Natural killer cell (primary cell): Measurements from ENCODE around the gene URI1. TPM values are rescaled to one million over a fixed set of nuclear protein-coding genes. Genes with fewer than 3 reads are reported as not detected.
A peak's percentile ranks its signal among the peaks of the same experiment; 100 is the strongest.

Experiments
- ATAC-seq, 3 donors: fragments of 150-1000 bp in 2 of 3; fragments of 200-7000 bp in 1 of 3; cut with Tn5 transposase; 1 replicate in 1 of 3; 2 replicates in 2 of 3; pipeline ENCODE4 v1.10.0; 2021; ENCODE audit warnings: mild to moderate bottlenecking in 2 of 3, moderate library complexity in 2 of 3
- DNase-seq, 2 donors: peaks; one replicate each; pipeline versions ENCODE4 v3.0.0 to v3.0.0-alpha.2; 2013 to 2021; ENCODE audit warnings: mixed read lengths in 1 of 2
- H3K27ac ChIP-seq: one replicate; pipeline ENCODE4 v1.5.1; 2013; ENCODE audit warnings: mild to moderate bottlenecking, low read length
- H3K27me3 ChIP-seq: one replicate; pipeline ENCODE4 v1.6.1; 2013; ENCODE audit warnings: low read length; ENCODE audit not compliant: control insufficient read depth, insufficient read depth
- H3K36me3 ChIP-seq: one replicate; pipeline ENCODE4 v1.6.1; 2013; ENCODE audit warnings: low read length; ENCODE audit not compliant: control insufficient read depth, insufficient read depth
- H3K4me1 ChIP-seq: one replicate; pipeline ENCODE4 v1.6.1; 2013; ENCODE audit warnings: low read length; ENCODE audit not compliant: control insufficient read depth, insufficient read depth
- H3K4me3 ChIP-seq: one replicate; pipeline ENCODE4 v1.5.1; 2013; ENCODE audit warnings: low read length
- H3K9me3 ChIP-seq: one replicate; pipeline ENCODE4 v1.6.1; 2013; ENCODE audit warnings: low read length; ENCODE audit not compliant: control insufficient read depth, insufficient read depth
- H3K27ac Mint-ChIP-seq, 2 donors: one replicate each; pipeline ENCODE4 v1.8.0; 2022; ENCODE audit warnings: mild to moderate bottlenecking in 2 of 2, mixed read lengths in 2 of 2, moderate library complexity in 1 of 2
- H3K27me3 Mint-ChIP-seq, 2 donors: one replicate each; pipeline ENCODE4 v1.8.0; 2022; ENCODE audit warnings: low read depth in 2 of 2, mixed read lengths in 2 of 2
- H3K36me3 Mint-ChIP-seq: one replicate; pipeline ENCODE4 v1.8.0; 2022; ENCODE audit warnings: mixed read lengths
- H3K4me1 Mint-ChIP-seq, 2 donors: one replicate each; pipeline ENCODE4 v1.8.0; 2022; ENCODE audit warnings: mixed read lengths in 2 of 2
- H3K4me3 Mint-ChIP-seq: one replicate; pipeline ENCODE4 v1.8.0; 2022; ENCODE audit warnings: mild to moderate bottlenecking, moderate library complexity, mixed read lengths
- H3K9me3 Mint-ChIP-seq, 2 donors: one replicate each; pipeline ENCODE4 v1.8.0; 2022; ENCODE audit warnings: mixed read lengths in 2 of 2
- WGBS: methylation state at CpG from one replicate; pipeline ENCODE4 v1.1.7; 2013; ENCODE audit warnings: missing lambda C conversion rate; ENCODE audit not compliant: insufficient coverage; 5-methylcytosine and 5-hydroxymethylcytosine counted together
- intact Hi-C: fragments of 100-400 bp; cut with micrococcal nuclease; formaldehyde crosslinking; loops from one replicate; pipeline ENCODE4 v1.14.2; 2022
- total RNA-seq, 4 donors: library from RNA; stranded (reverse); fragments of 120-200 nt in 1 of 4; gene quantifications; one replicate each; pipeline versions ENCODE4 v1.2.3 to v1.2.4, GENCODE V29; 2013 to 2022
- TF ChIP-seq, protein P1 (sequence below): fragments of 200-600 bp; IDR thresholded peaks from one replicate; pipeline ENCODE4 v1.8.0; 2022; ENCODE audit warnings: antibody characterized with exemption

URI1 gene
- total RNA-seq, 3 donors from 2014 or later (not counting 1 experiment from before 2014, with no cell fraction given) = 66.8 to 72.8 (median 68.4) TPM

DNA sequence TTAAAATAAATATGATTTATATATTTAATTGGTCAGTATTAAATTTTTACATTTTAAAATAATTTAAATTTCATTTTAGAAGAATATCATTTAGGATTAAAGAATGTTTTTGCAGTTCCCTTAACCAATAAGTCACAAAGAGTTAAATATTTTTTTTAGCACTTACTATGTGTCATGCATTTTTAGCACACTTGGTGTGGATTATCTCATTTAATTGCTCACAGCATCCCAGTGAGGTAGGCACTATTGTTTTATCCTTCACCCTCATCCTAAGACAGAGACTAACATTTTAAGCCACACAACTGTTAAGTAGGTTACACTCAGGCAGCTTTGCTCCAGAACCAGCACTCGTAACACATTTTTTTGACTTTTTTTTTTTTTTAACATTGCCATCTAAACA lies 78.2 kb downstream of the URI1 start:
- WGBS = no CpG with 5 or more reads among the region's 1 CpG
- no peaks in the 10 kb centered on the region for H3K9me3 ChIP-seq
- no peaks in the 10 kb centered on the region for H3K36me3 Mint-ChIP-seq
- peaks cover 11% of the 10 kb centered on the region for H3K36me3 ChIP-seq
- TF ChIP-seq, protein P1, sequence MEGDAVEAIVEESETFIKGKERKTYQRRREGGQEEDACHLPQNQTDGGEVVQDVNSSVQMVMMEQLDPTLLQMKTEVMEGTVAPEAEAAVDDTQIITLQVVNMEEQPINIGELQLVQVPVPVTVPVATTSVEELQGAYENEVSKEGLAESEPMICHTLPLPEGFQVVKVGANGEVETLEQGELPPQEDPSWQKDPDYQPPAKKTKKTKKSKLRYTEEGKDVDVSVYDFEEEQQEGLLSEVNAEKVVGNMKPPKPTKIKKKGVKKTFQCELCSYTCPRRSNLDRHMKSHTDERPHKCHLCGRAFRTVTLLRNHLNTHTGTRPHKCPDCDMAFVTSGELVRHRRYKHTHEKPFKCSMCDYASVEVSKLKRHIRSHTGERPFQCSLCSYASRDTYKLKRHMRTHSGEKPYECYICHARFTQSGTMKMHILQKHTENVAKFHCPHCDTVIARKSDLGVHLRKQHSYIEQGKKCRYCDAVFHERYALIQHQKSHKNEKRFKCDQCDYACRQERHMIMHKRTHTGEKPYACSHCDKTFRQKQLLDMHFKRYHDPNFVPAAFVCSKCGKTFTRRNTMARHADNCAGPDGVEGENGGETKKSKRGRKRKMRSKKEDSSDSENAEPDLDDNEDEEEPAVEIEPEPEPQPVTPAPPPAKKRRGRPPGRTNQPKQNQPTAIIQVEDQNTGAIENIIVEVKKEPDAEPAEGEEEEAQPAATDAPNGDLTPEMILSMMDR = no peak
- no peak overlapping the region for H3K4me3 ChIP-seq
- peaks cover 5 to 12% of the 10 kb centered on the region in 2 donors for H3K4me1 Mint-ChIP-seq
- ATAC-seq = no peak
- no peak for DNase-seq
- H3K27ac Mint-ChIP-seq = peak overlapping the region in 1 of 2 donors; percentile 14
- no peak overlapping the region for H3K27ac ChIP-seq
- intact Hi-C loops = no loop called here
- no peak overlapping the region for H3K4me3 Mint-ChIP-seq
- no peaks in the 10 kb centered on the region for H3K9me3 Mint-ChIP-seq
- H3K4me1 ChIP-seq = no peaks in the 10 kb centered on the region
- no peaks in the 10 kb centered on the region for H3K27me3 ChIP-seq
- no peaks in the 10 kb centered on the region for H3K27me3 Mint-ChIP-seq

DNA sequence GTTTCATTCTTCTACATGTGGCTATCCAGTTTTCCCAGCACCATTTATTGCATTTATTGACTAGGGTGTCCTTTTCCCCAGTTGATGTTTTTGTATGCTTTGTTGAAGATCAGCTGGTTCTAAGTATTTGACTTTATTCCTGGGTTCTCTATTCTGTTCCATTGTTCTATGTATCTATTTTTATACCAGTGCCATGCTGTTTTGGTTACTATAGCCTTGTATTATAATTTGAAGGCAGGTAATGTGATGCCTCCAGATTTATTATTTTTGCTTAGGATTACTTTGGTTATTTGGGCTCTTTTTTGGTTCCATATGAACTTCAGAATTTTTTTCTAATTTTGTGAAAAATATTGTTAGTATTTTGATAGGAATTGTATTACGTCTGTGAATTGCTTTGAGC lies 80.6 kb downstream of the URI1 start:
- H3K4me3 ChIP-seq = no peak overlapping the region
- ATAC-seq (no peak), DNase-seq (no peak)
- no peaks in the 10 kb centered on the region for H3K9me3 ChIP-seq
- WGBS = 100% methylated on average over 1 of the region's 1 CpG
- H3K4me1 ChIP-seq = no peaks in the 10 kb centered on the region
- no peaks in the 10 kb centered on the region for H3K36me3 ChIP-seq
- Mint-ChIP-seq H3K27ac (no peak overlapping the region), H3K4me3 (no peak overlapping the region), H3K4me1 (peaks cover 6 to 14% of the 10 kb centered on the region in 2 donors), H3K9me3 (no peaks in the 10 kb centered on the region), H3K27me3 (no peaks in the 10 kb centered on the region), H3K36me3 (no peaks in the 10 kb centered on the region)
- H3K27ac ChIP-seq = no peak overlapping the region
- TF ChIP-seq, protein P1 = no peak
- no peaks in the 10 kb centered on the region for H3K27me3 ChIP-seq
- intact Hi-C loops = no loop called here

DNA sequence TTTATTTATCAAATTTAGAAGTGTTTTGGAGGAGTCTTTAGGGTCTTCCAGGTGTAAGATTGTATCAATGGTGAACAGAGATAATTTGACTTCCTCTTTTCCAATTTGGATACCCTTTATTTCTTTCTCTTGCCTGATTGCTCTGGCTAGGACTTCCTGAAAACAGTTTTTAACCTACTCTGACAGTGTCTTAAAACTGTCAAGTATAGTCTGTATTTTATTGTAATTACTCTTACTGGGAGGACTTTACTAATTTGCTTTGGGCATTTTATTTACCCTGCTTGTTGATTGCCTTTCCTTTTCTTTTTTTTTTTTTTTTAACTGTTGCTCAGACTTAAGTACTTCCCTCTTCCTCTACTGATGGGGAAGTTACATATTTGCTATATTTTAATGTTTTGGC lies 81.3 kb downstream of the URI1 start:
- H3K27ac Mint-ChIP-seq = peak overlapping the region in 1 of 2 donors; percentile 23
- no peaks in the 10 kb centered on the region for H3K4me1 ChIP-seq
- no peak overlapping the region for H3K4me3 Mint-ChIP-seq
- DNase-seq (no peak), ATAC-seq (no peak)
- TF ChIP-seq, protein P1 = no peak
- intact Hi-C loops = no loop called here
- H3K4me1 Mint-ChIP-seq = peaks cover 10 to 20% of the 10 kb centered on the region in 2 donors
- H3K27ac ChIP-seq = no peak overlapping the region
- H3K9me3 Mint-ChIP-seq = no peaks in the 10 kb centered on the region
- H3K27me3 Mint-ChIP-seq = no peaks in the 10 kb centered on the region
- no peaks in the 10 kb centered on the region for H3K36me3 ChIP-seq
- H3K36me3 Mint-ChIP-seq = no peaks in the 10 kb centered on the region
- no peaks in the 10 kb centered on the region for H3K9me3 ChIP-seq
- H3K27me3 ChIP-seq = no peaks in the 10 kb centered on the region
- H3K4me3 ChIP-seq = no peak overlapping the region

DNA sequence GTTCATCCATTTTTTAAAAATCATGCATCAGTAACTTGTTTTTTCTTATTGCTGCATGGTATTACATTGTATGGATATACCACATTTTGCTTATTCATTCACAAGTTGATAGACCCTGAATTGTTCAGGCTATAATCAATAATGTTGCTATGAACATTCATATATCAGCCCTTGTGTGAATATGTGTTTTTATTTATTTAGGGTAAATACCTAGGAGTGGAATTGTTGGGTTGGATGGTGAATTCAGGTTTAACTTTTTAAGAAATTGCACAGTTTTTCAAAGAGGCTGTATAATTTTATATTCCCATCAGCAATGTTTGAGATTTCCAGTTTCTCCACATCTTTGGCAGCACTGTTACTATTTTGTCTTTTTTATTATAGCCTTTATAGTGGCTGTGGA lies 82.1 kb downstream of the URI1 start:
- intact Hi-C loops = no loop called here
- Histone ChIP-seq H3K4me1 (no peaks in the 10 kb centered on the region), H3K27me3 (no peaks in the 10 kb centered on the region), H3K9me3 (no peaks in the 10 kb centered on the region), H3K4me3 (no peak overlapping the region), H3K27ac (no peak overlapping the region), H3K36me3 (no peaks in the 10 kb centered on the region)
- H3K36me3 Mint-ChIP-seq = no peaks in the 10 kb centered on the region
- H3K27ac Mint-ChIP-seq = peak overlapping the region in 1 of 2 donors; percentile 23
- H3K4me1 Mint-ChIP-seq = peaks cover 10 to 22% of the 10 kb centered on the region in 2 donors
- H3K27me3 Mint-ChIP-seq = no peaks in the 10 kb centered on the region
- TF ChIP-seq, protein P1 = no peak
- no peak for ATAC-seq
- no peak overlapping the region for H3K4me3 Mint-ChIP-seq
- H3K9me3 Mint-ChIP-seq = no peaks in the 10 kb centered on the region
- DNase-seq = no peak
